GM23338 (cell line): Measurements from ENCODE around the gene GADL1. TPM values are rescaled to one million over a fixed set of nuclear protein-coding genes. Genes with fewer than 3 reads are reported as not detected.

ENCODE experiments used
- ATAC-seq: fragments of 200-7000 bp; cut with Tn5 transposase; 3 replicates; pipeline ENCODE4 v1.9.1; 2020
- DNase-seq: peaks from one replicate; pipeline ENCODE4 v3.0.0-alpha.2; 2015; ENCODE audit warnings: low spot score
- H2AFZ ChIP-seq: fragments of 200-600 bp; sonication (generic); 2 replicates; pipeline ENCODE4 v1.8.0; 2016; ENCODE audit warnings: antibody characterized with exemption, mild to moderate bottlenecking, moderate library complexity
- H3F3A ChIP-seq: fragments of 200-600 bp; sonication (generic); replicated peaks from 2 replicates; pipeline ENCODE4 v1.8.0; 2017; ENCODE audit warnings: antibody characterized with exemption, mixed run types, low read depth
- H3K27ac ChIP-seq: fragments of 200-600 bp; sonication (generic); 2 replicates; pipeline ENCODE4 v1.6.1; 2016; ENCODE audit warnings: low read depth
- H3K27me3 ChIP-seq: fragments of 200-600 bp; sonication (generic); 2 replicates; pipeline ENCODE4 v1.8.0; 2016; ENCODE audit warnings: mild to moderate bottlenecking, mixed run types, moderate library complexity; ENCODE audit not compliant: insufficient read depth
- H3K36me3 ChIP-seq: fragments of 200-600 bp; sonication (generic); 2 replicates; pipeline ENCODE4 v1.8.0; 2016; ENCODE audit warnings: mild to moderate bottlenecking; ENCODE audit not compliant: insufficient read depth
- H3K4me1 ChIP-seq: fragments of 200-600 bp; sonication (generic); 2 replicates; pipeline ENCODE4 v1.8.0; 2016; ENCODE audit warnings: mild to moderate bottlenecking, moderate library complexity; ENCODE audit not compliant: insufficient read depth
- H3K4me2 ChIP-seq: fragments of 200-600 bp; sonication (generic); 2 replicates; pipeline ENCODE4 v1.7.1; 2017; ENCODE audit warnings: mixed run types
- H3K4me3 ChIP-seq: fragments of 200-600 bp; sonication (generic); 2 replicates; pipeline ENCODE4 v1.6.1; 2016; ENCODE audit warnings: mixed run types
- H3K79me2 ChIP-seq: fragments of 200-600 bp; sonication (generic); replicated peaks from 2 replicates; pipeline ENCODE4 v1.8.0; 2017; ENCODE audit warnings: mild to moderate bottlenecking; ENCODE audit not compliant: insufficient read depth
- H3K9me2 ChIP-seq: fragments of 200-600 bp; sonication (generic); 2 replicates; pipeline ENCODE4 v1.8.0; 2017; ENCODE audit not compliant: insufficient read depth
- H4K20me1 ChIP-seq: fragments of 200-600 bp; sonication (generic); replicated peaks from 2 replicates; pipeline ENCODE4 v1.8.0; 2017; ENCODE audit warnings: mild to moderate bottlenecking; ENCODE audit not compliant: insufficient read depth
- H3K27ac Mint-ChIP-seq: 2 replicates; pipeline ENCODE4 v1.8.0; 2020; ENCODE audit warnings: inconsistent platforms, mild to moderate bottlenecking, moderate library complexity, mixed read lengths
- H3K27me3 Mint-ChIP-seq: 3 replicates; pipeline ENCODE4 v1.8.0; 2022; ENCODE audit warnings: low read depth, mild to moderate bottlenecking, moderate library complexity, mixed read lengths, inconsistent platforms; ENCODE audit not compliant: insufficient read depth, poor library complexity
- H3K36me3 Mint-ChIP-seq: 3 replicates; pipeline ENCODE4 v1.8.0; 2021; ENCODE audit warnings: low read depth, mild to moderate bottlenecking, inconsistent platforms, moderate library complexity, mixed read lengths
- H3K4me1 Mint-ChIP-seq: 3 replicates; pipeline ENCODE4 v1.8.0; 2020; ENCODE audit warnings: mild to moderate bottlenecking, inconsistent platforms, mixed read lengths
- H3K4me3 Mint-ChIP-seq: 3 replicates; pipeline ENCODE4 v1.8.0; 2021; ENCODE audit warnings: moderate library complexity, mild to moderate bottlenecking, inconsistent platforms, mixed read lengths
- H3K9me3 Mint-ChIP-seq: 3 replicates; pipeline ENCODE4 v1.8.0; 2020; ENCODE audit warnings: moderate library complexity, mild to moderate bottlenecking, inconsistent platforms, mixed read lengths
- CREB1 ChIP-seq: fragments of 250-450 bp; sonication (Bioruptor Pico); IDR thresholded peaks from 2 replicates; pipeline ENCODE4 v1.5.0; 2020; ENCODE audit warnings: low read depth, mild to moderate bottlenecking, moderate library complexity
- ETS1 ChIP-seq: IDR thresholded peaks from 2 replicates; pipeline ENCODE4 v1.6.1; 2016; ENCODE audit warnings: antibody characterized with exemption
- EZH2 ChIP-seq: fragments of 200-600 bp; sonication (generic); IDR thresholded peaks from one replicate; pipeline ENCODE4 v1.8.0; 2017; ENCODE audit warnings: antibody characterized with exemption, mild to moderate bottlenecking, low read depth; ENCODE audit not compliant: unreplicated experiment
- EZH2phosphoT487 ChIP-seq: fragments of 200-600 bp; sonication (generic); IDR thresholded peaks from one replicate; pipeline ENCODE4 v1.8.1; 2018; ENCODE audit warnings: antibody characterized with exemption; ENCODE audit not compliant: unreplicated experiment
- JUNB ChIP-seq: IDR thresholded peaks from one replicate; pipeline ENCODE4 v1.6.1; 2016; ENCODE audit warnings: antibody characterized with exemption; ENCODE audit not compliant: unreplicated experiment
- NANOG ChIP-seq: IDR thresholded peaks from 2 replicates; pipeline ENCODE4 v1.6.1; 2016; ENCODE audit warnings: antibody characterized with exemption, borderline replicate concordance
- STAT1 ChIP-seq: IDR thresholded peaks from one replicate; pipeline ENCODE4 v1.6.1; 2016; ENCODE audit warnings: antibody characterized with exemption; ENCODE audit not compliant: unreplicated experiment
- ZNF114 ChIP-seq: fragments of 250-450 bp; sonication (Bioruptor Pico); IDR thresholded peaks from 2 replicates; pipeline ENCODE4 v1.5.0; 2020; ENCODE audit warnings: mild to moderate bottlenecking, moderate library complexity
- ZNF331 ChIP-seq: fragments of 250-450 bp; sonication (Bioruptor Pico); IDR thresholded peaks from 2 replicates; pipeline ENCODE4 v1.5.0; 2020; ENCODE audit warnings: low read depth, mild to moderate bottlenecking, moderate library complexity
- polyA plus RNA-seq: library from polyadenylated mRNA; unstranded; fragments of >200 nt; fragmentation: Nextera tagmentation; extraction: Ambion mirVana; gene quantifications from 2 replicates; pipeline ENCODE4 v1.2.1, GENCODE V29; 2016
- total RNA-seq: library from RNA; depleted of rRNA; stranded (reverse); fragments of >200 nt; shearing (Covaris generic); gene quantifications from 2 replicates; pipeline ENCODE4 v1.2.3, GENCODE V29; 2014
- TF ChIP-seq, protein P1 (sequence below), 2 experiments: fragments of 200-600 bp in 1 of 2; sonication (generic) in 1 of 2; conservative IDR thresholded peaks; 2 replicates each; pipeline versions ENCODE4 v1.5.1 to v1.6.1; 2016 to 2017; ENCODE audit warnings: antibody characterized with exemption in 2 of 2, low read depth in 2 of 2, mild to moderate bottlenecking in 2 of 2, moderate library complexity in 1 of 2
- TF ChIP-seq, protein P2 (sequence below): IDR thresholded peaks from one replicate; pipeline ENCODE4 v1.6.1; 2018; ENCODE audit warnings: antibody characterized with exemption; ENCODE audit not compliant: unreplicated experiment

The GADL1 gene
- total and polyA plus RNA-seq, 2 experiments from 2014 or later: 0.35 to 0.50 TPM

DNA sequence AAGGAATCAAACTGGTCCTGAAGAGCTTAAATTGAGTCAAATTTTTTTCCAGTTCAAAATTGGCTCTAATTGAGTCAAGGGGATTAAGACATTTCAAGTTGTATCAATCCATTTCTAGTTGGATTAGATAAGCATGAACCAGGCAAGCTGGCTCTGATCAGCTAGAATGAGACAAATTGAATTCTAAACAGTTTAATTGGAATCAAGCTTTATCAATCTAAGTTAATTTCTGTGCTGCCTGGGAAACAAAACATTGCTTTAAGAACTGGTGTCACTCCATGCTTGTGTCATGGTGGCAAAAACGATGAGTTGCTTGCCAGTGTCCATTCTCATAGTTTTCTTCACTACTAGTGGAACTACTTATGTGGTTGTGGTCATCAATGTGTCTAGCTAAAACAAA, 171.2 kb downstream of the GADL1 start (continued):
- no peak for TF ChIP-seq CREB1 (CRISPR knock-in tag)
- TF ChIP-seq EZH2: no peak

DNA sequence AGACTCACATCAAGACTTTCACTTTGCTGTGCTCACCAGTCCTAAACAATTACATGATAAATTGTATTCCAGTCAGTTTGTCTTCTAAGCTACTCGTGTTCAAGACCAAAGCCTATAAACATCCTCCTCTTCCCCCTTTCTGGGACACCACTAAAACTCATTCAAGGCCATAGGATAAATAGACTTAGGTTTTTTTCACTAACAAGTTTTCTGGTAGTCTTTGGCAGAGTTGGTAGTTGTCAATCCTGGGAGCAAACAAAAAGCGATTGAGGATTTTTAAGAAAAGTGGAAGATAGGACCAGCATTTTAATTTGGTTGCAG, 173.2 kb downstream of the GADL1 start:
- no peaks in the 10 kb centered on the region for H3K9me3 Mint-ChIP-seq
- H3K4me3 Mint-ChIP-seq: no peak overlapping the region
- no peak overlapping the region for H3K4me3 ChIP-seq
- no peaks in the 10 kb centered on the region for H3K79me2 ChIP-seq
- 0 out of 3 replicates have a peak, but pooled peaks cover 2% of the 10 kb centered on the region for H3K4me1 Mint-ChIP-seq
- no peak overlapping the region for H2AFZ ChIP-seq
- no peaks in the 10 kb centered on the region for H3K4me1 ChIP-seq
- H3K27me3 ChIP-seq: no peaks in the 10 kb centered on the region
- peaks cover 9% of the 10 kb centered on the region for H3K9me2 ChIP-seq
- TF ChIP-seq CREB1 (CRISPR knock-in tag) (no peak), EZH2phosphoT487 (no peak), STAT1 (no peak), JUNB (no peak), NANOG (no peak)
- H3K27ac ChIP-seq: no peak overlapping the region
- no peaks in the 10 kb centered on the region for H3K27me3 Mint-ChIP-seq
- no peaks in the 10 kb centered on the region for H3F3A ChIP-seq
- DNase-seq (no peak), ATAC-seq (no peak)
- H3K4me2 ChIP-seq: no peak overlapping the region
- H4K20me1 ChIP-seq: no peaks in the 10 kb centered on the region
- no peaks in the 10 kb centered on the region for H3K36me3 ChIP-seq
- H3K27ac Mint-ChIP-seq: no peak overlapping the region
- no peaks in the 10 kb centered on the region for H3K36me3 Mint-ChIP-seq

GRCh38 chr3:30720586-30721313, 173.7 kb downstream of the GADL1 start:
- ATAC-seq (no peak), DNase-seq (no peak)
- Histone ChIP-seq H3K9me2 (peaks cover 9% of the 10 kb centered on the region), H3K4me1 (no peaks in the 10 kb centered on the region), H3K36me3 (no peaks in the 10 kb centered on the region), H3K4me2 (no peak overlapping the region), H4K20me1 (no peaks in the 10 kb centered on the region), H2AFZ (no peak overlapping the region), H3K27me3 (no peaks in the 10 kb centered on the region), H3F3A (no peaks in the 10 kb centered on the region), H3K27ac (no peak overlapping the region), H3K79me2 (no peaks in the 10 kb centered on the region), H3K4me3 (no peak overlapping the region)
- no peaks in the 10 kb centered on the region for H3K36me3 Mint-ChIP-seq
- H3K27me3 Mint-ChIP-seq: no peaks in the 10 kb centered on the region
- 0 out of 3 replicates have a peak, but pooled peaks cover 2% of the 10 kb centered on the region for H3K4me1 Mint-ChIP-seq
- H3K9me3 Mint-ChIP-seq: no peaks in the 10 kb centered on the region
- H3K4me3 Mint-ChIP-seq: no peak overlapping the region
- no peak overlapping the region for H3K27ac Mint-ChIP-seq
- TF ChIP-seq ZNF331 (CRISPR knock-in tag) (no peak), JUNB (no peak), EZH2 (no peak), EZH2phosphoT487 (no peak), STAT1 (no peak), NANOG (no peak), ZNF114 (CRISPR knock-in tag) (no peak), CREB1 (CRISPR knock-in tag) (no peak), ETS1 (no peak)
- TF ChIP-seq, protein P1, sequence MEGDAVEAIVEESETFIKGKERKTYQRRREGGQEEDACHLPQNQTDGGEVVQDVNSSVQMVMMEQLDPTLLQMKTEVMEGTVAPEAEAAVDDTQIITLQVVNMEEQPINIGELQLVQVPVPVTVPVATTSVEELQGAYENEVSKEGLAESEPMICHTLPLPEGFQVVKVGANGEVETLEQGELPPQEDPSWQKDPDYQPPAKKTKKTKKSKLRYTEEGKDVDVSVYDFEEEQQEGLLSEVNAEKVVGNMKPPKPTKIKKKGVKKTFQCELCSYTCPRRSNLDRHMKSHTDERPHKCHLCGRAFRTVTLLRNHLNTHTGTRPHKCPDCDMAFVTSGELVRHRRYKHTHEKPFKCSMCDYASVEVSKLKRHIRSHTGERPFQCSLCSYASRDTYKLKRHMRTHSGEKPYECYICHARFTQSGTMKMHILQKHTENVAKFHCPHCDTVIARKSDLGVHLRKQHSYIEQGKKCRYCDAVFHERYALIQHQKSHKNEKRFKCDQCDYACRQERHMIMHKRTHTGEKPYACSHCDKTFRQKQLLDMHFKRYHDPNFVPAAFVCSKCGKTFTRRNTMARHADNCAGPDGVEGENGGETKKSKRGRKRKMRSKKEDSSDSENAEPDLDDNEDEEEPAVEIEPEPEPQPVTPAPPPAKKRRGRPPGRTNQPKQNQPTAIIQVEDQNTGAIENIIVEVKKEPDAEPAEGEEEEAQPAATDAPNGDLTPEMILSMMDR (conservative IDR thresholded peaks at IDR 0.05; ENCODE audit: low read depth in 2 of 2): no peak
- TF ChIP-seq, protein P2, sequence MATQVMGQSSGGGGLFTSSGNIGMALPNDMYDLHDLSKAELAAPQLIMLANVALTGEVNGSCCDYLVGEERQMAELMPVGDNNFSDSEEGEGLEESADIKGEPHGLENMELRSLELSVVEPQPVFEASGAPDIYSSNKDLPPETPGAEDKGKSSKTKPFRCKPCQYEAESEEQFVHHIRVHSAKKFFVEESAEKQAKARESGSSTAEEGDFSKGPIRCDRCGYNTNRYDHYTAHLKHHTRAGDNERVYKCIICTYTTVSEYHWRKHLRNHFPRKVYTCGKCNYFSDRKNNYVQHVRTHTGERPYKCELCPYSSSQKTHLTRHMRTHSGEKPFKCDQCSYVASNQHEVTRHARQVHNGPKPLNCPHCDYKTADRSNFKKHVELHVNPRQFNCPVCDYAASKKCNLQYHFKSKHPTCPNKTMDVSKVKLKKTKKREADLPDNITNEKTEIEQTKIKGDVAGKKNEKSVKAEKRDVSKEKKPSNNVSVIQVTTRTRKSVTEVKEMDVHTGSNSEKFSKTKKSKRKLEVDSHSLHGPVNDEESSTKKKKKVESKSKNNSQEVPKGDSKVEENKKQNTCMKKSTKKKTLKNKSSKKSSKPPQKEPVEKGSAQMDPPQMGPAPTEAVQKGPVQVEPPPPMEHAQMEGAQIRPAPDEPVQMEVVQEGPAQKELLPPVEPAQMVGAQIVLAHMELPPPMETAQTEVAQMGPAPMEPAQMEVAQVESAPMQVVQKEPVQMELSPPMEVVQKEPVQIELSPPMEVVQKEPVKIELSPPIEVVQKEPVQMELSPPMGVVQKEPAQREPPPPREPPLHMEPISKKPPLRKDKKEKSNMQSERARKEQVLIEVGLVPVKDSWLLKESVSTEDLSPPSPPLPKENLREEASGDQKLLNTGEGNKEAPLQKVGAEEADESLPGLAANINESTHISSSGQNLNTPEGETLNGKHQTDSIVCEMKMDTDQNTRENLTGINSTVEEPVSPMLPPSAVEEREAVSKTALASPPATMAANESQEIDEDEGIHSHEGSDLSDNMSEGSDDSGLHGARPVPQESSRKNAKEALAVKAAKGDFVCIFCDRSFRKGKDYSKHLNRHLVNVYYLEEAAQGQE: no peak
